Ascending aorta (tissue), 2 donors: Measurements from ENCODE around the gene INPP5E. TPM values are rescaled to one million over a fixed set of nuclear protein-coding genes. Genes with fewer than 3 reads are reported as not detected.

ENCODE experiments used
- DNase-seq, 2 donors: peaks; one replicate each; pipeline ENCODE4 v3.0.0-alpha.2; 2019; ENCODE audit warnings: low spot score in 2 of 2
- H3K27ac ChIP-seq, 2 donors: fragments of 200-600 bp; sonication (generic); one replicate each; pipeline ENCODE4 v1.5.1; 2016 to 2017; ENCODE audit warnings: mild to moderate bottlenecking in 1 of 2
- H3K27me3 ChIP-seq: fragments of 200-600 bp; sonication (generic); one replicate; pipeline ENCODE4 v1.5.1; 2017
- H3K36me3 ChIP-seq, 2 donors: fragments of 200-600 bp; sonication (generic); one replicate each; pipeline ENCODE4 v1.5.1; 2016
- H3K4me1 ChIP-seq, 2 donors: fragments of 200-600 bp; sonication (generic); one replicate each; pipeline ENCODE4 v1.5.1; 2016 to 2017; ENCODE audit warnings: mild to moderate bottlenecking in 1 of 2
- H3K4me3 ChIP-seq, 2 donors: fragments of 200-600 bp; sonication (generic); one replicate each; pipeline ENCODE4 v1.5.1; 2016 to 2017; ENCODE audit warnings: mild to moderate bottlenecking in 1 of 2
- H3K9me3 ChIP-seq, 2 donors: fragments of 200-600 bp; sonication (generic); one replicate each; pipeline ENCODE4 v1.5.1; 2016
- intact Hi-C: fragments of 100-400 bp; cut with DNase I; formaldehyde crosslinking; loops from one replicate; pipeline ENCODE4 v1.15.1; 2023
- total RNA-seq: library from RNA; depleted of rRNA; stranded (reverse); fragments of >200 nt; gene quantifications from one replicate; pipeline ENCODE4 v1.1.0, GENCODE V29; 2016
- TF ChIP-seq, protein P1 (sequence below), 3 experiments: fragments of 200-600 bp in 2 of 3; fragments of 450-650 bp in 1 of 3; sonication (generic) in 2 of 3; IDR thresholded peaks; one replicate each; pipeline ENCODE4 v1.5.1; 2016 to 2019; ENCODE audit warnings: antibody characterized with exemption in 3 of 3, mild to moderate bottlenecking in 1 of 3, moderate library complexity in 1 of 3

INPP5E gene
- total RNA-seq, 1 donor from 2014 or later, result 20.2 TPM

DNA sequence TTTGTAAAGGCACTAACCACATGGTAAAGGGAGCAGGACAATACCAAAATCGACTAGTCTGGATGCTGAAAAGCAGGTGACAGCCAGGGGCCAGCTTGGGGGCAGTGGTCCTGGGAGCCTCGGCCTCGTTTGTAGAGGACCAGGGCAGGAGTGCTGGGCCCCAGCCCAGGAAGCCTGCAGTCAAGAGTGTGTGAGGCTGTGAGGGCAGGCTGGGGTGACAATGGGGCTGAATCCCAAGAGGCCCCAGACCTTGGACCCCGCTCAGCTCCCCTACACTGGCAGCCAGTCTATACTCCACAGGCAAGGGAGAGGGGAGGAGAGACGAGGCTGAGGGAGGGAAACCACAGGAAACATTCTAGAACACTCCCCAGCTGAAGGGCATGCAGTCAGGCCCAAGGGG, 2.6 kb upstream of the INPP5E start:
- Histone ChIP-seq H3K4me1 (peaks cover 13 to 15% of the 10 kb centered on the region in 2 donors), H3K27ac (no peak overlapping the region), H3K27me3 (no peaks in the 10 kb centered on the region), H3K9me3 (no peaks in the 10 kb centered on the region), H3K4me3 (no peak overlapping the region), H3K36me3 (peaks cover 63 to 68% of the 10 kb centered on the region in 2 donors)
- TF ChIP-seq, protein P1, sequence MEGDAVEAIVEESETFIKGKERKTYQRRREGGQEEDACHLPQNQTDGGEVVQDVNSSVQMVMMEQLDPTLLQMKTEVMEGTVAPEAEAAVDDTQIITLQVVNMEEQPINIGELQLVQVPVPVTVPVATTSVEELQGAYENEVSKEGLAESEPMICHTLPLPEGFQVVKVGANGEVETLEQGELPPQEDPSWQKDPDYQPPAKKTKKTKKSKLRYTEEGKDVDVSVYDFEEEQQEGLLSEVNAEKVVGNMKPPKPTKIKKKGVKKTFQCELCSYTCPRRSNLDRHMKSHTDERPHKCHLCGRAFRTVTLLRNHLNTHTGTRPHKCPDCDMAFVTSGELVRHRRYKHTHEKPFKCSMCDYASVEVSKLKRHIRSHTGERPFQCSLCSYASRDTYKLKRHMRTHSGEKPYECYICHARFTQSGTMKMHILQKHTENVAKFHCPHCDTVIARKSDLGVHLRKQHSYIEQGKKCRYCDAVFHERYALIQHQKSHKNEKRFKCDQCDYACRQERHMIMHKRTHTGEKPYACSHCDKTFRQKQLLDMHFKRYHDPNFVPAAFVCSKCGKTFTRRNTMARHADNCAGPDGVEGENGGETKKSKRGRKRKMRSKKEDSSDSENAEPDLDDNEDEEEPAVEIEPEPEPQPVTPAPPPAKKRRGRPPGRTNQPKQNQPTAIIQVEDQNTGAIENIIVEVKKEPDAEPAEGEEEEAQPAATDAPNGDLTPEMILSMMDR (IDR thresholded peaks at IDR 0.05), result no peak
- intact Hi-C loops, result no loop called here
- DNase-seq, result no peak

DNA sequence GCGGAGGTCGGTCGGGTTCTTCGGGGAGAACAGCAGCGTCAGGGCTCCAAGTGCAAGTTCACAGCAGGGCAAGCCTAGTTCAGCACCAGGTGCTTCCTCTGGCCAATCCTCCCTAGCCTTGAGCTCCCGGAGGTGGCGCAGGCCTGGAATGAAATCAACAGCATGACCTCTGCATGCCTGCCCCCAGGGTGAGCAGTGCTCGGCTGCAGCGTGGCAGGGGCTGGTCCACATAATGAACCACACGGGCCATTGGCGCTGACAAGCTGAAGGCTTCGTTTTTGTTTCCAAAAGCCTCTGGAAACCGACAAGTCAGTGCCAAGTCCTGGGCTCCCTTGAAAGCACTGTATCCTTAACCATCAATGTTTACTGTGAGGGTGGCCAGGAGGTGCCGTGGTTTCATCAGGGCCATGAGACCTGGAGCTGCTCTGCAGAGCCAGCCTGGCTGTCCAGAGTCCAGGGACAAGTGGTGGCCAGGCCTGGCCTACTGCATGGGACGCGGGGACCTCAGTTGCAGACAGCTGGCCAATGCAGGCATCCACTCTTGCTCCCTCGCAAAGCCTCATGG, 2.1 kb upstream of the INPP5E start:
- Histone ChIP-seq H3K4me3 (no peak overlapping the region), H3K27me3 (no peaks in the 10 kb centered on the region), H3K36me3 (peaks cover 58 to 63% of the 10 kb centered on the region in 2 donors), H3K27ac (no peak overlapping the region), H3K4me1 (peaks cover 14 to 15% of the 10 kb centered on the region in 2 donors), H3K9me3 (no peaks in the 10 kb centered on the region)
- TF ChIP-seq, protein P1 (IDR thresholded peaks at IDR 0.05), result no peak
- intact Hi-C loops, result no loop called here
- no peak for DNase-seq

DNA sequence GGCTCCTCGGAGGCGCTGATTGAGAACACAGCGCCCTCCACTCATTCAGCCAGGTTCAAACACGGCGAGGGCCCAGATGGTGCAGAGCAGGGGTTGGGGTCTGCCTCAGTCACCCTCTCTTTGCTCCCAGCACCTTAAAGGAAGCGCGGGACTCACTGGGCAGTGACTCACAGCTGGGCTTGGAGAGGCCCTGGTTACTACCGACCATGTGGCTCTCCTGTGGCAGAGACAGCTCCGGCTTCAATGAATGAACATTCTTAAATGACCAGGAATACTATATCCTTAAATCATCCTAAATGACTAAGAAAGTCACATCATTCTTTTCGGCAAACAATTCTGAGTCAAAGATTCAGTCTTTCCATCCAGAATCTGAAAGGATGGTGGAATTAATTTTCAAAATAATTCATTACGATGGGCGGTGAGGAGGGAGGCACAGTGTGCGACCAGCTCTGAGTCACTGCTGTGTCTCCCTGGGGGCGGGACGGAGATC, 1.6 kb upstream of the INPP5E start:
- Histone ChIP-seq H3K4me3 (no peak overlapping the region), H3K27me3 (no peaks in the 10 kb centered on the region), H3K4me1 (peaks cover 14 to 15% of the 10 kb centered on the region in 2 donors), H3K9me3 (no peaks in the 10 kb centered on the region), H3K36me3 (peaks cover 54 to 57% of the 10 kb centered on the region in 2 donors), H3K27ac (no peak overlapping the region)
- no peak for DNase-seq
- intact Hi-C loops, result no loop called here
- TF ChIP-seq, protein P1 (IDR thresholded peaks at IDR 0.05), result no peak

DNA sequence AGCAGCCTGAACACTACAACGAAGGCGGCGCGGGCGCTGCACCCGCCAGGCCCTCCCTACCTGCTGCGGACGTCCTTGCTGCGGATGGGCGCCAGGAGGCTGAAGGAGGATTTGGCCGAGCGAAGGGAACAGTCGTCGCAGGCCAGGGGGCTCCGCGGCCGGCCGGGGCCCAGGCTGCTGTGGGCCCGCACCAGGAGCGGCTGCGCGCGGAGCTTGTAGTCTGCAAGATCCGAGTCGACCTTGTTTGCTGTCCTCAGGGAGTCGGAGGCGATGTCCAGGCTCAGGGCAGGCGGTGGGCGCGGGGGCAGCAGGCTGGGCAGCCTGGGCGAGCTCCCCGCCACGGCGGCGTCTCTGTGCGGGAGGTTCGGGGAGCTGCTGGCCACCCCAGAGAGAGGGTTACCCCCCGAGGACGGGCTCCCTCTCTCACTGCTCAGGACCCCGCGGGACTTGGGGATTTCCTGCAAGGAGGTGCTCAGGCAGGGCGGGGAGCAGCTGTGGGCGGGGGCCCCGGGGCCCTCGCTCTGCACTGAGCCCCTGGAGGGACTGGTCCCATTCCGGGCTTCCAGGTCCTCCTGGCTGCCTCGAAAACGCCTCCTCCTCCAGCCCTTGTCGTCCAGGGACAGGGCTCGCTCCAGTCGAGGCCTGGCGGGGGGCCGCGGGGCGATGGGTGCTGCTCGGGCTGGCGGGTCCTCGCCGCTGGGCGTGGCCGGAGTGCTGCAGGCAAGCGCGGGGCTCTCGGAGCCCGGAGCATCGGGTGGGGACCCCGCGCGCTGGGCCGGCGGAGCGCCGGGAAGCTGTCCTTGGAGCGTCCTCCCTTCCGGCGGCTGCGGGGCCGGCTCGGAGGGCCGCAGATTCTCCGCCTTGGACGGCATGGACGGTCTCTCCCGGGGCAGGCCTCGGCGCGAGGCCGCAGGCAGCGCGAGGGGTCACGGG, 831 bp downstream of the INPP5E start:
- DNase-seq, result no peak
- intact Hi-C loops, result loop anchor here (1.0 to 2.0 kb wide), 4 partner anchors 14 to 44 kb away; partner anchors contain the start of genes ENTR1, PMPCA, SEC16A and SNAPC4
- H3K9me3 ChIP-seq, result no peaks in the 10 kb centered on the region
- peak overlapping the region; percentile 83 to 86 for H3K4me3 ChIP-seq
- peaks cover 29 to 39% of the 10 kb centered on the region in 2 donors for H3K36me3 ChIP-seq
- TF ChIP-seq, protein P1 (IDR thresholded peaks at IDR 0.05), result no peak
- H3K27ac ChIP-seq, result peak overlapping the region; percentile 6 to 47
- H3K4me1 ChIP-seq, result peaks cover 14 to 15% of the 10 kb centered on the region in 2 donors
- no peaks in the 10 kb centered on the region for H3K27me3 ChIP-seq

DNA sequence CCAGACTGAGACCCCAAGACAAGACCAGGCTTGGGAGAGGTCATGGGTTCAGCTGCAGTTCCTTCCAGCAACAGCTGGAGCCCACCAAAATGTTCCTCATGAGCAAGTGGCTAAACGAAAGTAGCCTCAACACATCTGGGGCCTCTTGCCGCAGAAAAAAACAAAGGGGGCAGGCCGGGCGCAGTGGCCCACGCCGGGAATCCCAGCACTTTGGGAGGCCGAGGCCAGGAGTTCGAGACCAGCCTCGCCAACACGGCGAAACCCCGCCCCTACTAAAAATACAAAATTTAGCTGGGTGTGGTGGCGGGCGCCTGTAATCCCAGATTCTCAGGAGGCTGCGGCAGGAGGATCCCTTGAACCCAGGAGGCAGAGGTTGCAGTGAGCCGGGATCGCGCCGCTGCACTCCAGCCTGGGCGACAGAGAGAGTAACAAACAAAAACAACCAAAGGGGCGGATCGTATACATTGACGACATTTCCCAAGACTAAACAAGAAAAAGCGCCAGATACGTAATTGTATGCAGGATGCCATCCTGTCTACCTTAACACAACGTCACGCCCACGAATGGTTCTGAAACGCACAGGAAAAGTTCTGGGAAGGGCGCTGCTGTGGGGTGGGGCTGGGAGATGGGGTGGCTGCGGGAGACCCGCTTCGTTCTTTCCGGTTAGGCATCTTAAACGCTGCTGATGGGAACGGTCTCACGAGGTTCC, 1.7 kb downstream of the INPP5E start:
- intact Hi-C loops, result loop anchor here (2.0 kb wide), 3 partner anchors 13 to 45 kb away; partner anchors contain the start of genes ENTR1, PMPCA and SEC16A
- Histone ChIP-seq H3K9me3 (no peaks in the 10 kb centered on the region), H3K4me3 (peak overlapping the region; percentile 83 to 86), H3K27ac (no peak overlapping the region), H3K27me3 (no peaks in the 10 kb centered on the region), H3K36me3 (peaks cover 21 to 35% of the 10 kb centered on the region in 2 donors), H3K4me1 (peaks cover 14 to 15% of the 10 kb centered on the region in 2 donors)
- no peak for DNase-seq
- TF ChIP-seq, protein P1 (IDR thresholded peaks at IDR 0.05), result no peak
